ENCODE data around the gene ADGRE1.
A peak's percentile ranks its signal among the peaks of the same experiment; 100 is the strongest.
"Not testable (repeated sequence)": the region's sequence is repeated elsewhere in the genome, so short reads cannot be mapped to it uniquely, and the experiment has no call there.

ADGRE1 gene, protein sequence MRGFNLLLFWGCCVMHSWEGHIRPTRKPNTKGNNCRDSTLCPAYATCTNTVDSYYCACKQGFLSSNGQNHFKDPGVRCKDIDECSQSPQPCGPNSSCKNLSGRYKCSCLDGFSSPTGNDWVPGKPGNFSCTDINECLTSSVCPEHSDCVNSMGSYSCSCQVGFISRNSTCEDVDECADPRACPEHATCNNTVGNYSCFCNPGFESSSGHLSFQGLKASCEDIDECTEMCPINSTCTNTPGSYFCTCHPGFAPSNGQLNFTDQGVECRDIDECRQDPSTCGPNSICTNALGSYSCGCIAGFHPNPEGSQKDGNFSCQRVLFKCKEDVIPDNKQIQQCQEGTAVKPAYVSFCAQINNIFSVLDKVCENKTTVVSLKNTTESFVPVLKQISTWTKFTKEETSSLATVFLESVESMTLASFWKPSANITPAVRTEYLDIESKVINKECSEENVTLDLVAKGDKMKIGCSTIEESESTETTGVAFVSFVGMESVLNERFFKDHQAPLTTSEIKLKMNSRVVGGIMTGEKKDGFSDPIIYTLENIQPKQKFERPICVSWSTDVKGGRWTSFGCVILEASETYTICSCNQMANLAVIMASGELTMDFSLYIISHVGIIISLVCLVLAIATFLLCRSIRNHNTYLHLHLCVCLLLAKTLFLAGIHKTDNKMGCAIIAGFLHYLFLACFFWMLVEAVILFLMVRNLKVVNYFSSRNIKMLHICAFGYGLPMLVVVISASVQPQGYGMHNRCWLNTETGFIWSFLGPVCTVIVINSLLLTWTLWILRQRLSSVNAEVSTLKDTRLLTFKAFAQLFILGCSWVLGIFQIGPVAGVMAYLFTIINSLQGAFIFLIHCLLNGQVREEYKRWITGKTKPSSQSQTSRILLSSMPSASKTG

DNA sequence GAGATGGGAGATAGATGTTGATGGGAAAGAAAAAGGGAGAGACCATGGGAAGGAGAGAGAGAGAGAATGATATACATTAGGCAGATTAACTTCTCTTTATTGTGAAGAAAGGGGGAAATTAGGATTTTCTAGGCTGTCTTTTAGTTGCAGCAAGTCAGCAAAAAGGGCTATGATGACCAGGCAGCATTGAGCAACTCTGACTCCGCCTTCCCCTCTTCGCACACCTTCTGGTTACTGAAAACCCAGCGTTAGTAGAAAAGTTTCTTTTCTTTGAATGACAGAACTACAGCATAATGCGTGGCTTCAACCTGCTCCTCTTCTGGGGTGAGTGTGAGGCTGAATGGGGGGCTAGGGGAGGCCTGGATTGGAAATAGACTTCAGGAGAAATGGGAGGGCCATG is at the start of gene ADGRE1:
Gene ADGRE1, plus strand, starts transcription at position 264 of the 400 bp plus-strand sequence. Its CDS starts 30 bp downstream, at position 294.
- DNase-seq, result no peak

DNA sequence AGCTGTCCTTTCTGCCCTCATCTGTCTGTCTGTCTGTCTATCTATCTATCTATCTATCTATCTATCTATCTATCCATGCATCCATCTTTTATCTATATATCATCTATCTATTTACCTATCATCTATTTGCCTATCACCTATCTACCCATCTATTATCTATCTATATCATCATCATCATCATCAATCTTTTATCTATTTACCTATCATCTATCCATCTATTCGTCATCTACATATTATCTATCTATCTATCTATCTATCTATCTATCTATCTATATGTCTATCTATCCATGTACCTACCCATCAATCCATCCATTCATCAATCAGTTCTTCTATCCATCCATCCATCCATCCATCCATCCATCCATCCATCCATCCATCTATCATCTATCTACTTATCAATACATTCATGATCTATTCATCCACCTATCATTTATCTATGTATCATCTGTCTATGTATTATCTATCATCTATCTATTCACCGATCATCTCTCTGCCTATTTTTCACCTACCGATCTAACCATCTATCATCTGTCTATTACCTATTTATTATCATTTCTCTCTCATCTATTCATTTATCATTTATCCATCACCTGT is 49.2 kb upstream of the ADGRE1 start:
- DNase-seq, result no peak

DNA sequence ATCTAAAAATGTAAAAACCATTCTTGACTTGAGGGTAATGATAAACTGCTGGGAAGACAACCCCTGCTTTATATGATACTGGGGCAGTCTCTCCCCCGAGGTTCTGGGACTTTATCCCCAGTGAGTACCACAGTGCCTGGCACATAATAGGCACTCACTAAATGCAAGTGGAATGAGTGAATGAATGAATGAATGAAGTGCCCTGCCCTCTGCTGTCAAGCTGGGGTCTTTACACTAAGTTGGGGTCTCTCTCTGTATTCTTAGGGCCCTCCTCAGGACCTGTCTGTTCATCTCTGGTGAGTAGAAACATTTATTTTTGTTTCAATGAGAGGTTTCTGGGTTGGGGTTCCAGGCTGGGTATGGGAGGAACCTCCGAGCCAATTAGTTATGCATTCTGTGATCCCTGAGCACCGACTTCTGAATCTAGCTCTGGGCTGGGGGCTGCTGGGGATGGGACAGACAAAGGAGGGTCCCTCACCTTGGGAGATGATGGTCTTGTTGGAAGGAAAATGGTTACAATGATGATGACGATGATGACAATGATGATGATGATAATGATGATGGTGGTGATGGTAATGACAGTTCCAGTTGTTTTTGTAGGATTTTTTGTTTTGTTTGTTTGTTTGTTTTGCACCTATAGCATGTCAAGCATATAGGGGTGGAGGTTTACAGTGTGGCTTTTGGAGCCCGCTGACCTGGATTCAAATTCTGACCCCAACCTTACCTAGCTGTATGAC is 44.3 kb upstream of the ADGRE1 start:
- no peak for DNase-seq

DNA sequence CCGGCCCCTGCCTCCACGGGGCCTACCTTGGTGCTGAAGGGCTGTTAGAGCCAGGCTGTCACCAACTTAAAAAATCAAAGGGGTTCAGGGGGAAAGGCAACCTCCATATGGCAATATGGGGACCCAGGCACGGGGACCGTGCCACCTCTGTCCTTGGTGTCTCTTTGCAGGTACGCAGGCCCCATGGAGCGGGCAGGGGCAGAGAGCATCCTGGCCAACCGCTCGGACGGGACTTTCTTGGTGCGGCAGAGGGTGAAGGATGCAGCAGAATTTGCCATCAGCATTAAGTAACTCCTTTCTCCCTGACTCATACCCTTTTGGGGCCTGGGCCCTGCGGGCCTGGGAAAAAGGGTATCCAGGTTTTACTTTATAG is 39.6 kb upstream of the ADGRE1 start:
- DNase-seq, result no peak

DNA sequence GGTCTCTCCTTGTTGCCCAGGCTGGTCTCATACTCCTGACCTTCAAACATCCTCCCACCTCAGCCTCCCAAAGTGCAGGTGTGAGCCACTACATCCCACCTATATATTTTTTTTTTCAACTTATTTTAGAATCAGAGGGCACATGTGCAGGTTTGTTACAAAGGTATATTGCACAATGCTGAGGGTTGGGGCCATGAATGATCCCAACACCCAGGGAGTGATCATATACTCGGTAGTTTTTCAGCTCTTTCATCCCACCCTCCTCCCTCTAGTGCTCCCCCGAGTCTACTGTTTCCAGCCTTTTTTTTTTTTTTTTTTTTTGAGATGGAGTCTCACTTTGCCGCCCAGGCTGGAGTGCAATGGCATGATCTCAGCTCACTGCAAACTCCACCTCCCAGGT is 38.4 kb upstream of the ADGRE1 start:
- DNase-seq, result no peak

DNA sequence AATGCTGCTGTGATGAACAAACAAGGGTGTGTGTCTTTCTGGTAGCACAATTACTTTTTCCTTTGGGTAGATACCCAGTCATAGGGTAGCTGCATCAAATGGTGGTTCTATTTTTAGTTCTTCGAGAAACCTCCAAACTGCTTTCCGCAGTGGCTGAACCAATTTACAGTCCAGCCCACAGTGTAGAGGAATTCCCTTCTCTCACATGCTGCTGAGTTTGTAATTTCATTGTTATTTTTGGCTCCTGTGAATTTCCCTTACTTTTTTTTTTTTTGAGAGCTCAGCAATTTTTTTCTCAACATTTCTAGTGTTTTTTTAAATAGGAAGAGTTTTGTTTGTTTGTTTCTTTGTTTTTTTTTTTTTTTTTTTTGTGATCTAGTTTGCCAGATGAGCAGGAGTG is 37.5 kb upstream of the ADGRE1 start:
- no peak for DNase-seq

DNA sequence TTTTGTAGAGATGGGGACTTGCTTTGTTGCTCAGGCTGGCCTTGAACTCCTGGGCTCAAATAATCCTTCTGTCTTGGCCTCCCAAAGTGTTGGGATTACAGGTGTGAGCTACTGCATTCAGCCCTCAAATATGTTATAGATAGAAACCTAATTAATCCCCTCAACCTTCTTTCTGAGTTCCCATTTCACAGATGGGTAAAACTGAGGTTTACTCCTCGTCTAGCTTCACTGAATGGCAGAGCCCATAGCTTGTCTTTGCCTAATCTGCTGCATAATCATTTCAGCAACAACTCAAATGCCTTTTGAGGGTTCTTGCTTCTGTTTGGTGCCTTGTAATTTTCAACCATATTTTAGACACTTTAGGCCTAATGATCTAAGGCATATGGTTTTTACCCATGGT is 36.0 kb upstream of the ADGRE1 start:
- DNase-seq, result no peak

DNA sequence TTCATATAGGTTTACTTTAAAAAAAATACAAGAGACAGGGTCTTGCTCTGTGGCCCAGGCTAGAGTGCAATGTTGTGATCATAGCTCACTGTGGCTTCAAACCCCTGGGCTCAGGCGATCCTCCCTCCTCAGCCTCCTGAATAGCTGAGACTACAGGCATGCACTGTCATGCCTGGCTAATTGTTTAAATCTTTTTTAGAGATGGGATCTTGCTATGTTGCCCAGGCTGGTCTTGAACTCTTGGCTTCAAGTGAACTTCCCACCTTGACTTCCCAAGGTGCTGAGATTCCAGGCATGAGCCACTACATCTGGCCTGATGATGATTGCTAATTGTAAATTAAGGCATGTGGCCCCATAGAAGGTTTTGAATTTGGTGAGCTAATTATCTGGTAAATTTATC is 35.4 kb upstream of the ADGRE1 start:
- DNase-seq, result no peak

DNA sequence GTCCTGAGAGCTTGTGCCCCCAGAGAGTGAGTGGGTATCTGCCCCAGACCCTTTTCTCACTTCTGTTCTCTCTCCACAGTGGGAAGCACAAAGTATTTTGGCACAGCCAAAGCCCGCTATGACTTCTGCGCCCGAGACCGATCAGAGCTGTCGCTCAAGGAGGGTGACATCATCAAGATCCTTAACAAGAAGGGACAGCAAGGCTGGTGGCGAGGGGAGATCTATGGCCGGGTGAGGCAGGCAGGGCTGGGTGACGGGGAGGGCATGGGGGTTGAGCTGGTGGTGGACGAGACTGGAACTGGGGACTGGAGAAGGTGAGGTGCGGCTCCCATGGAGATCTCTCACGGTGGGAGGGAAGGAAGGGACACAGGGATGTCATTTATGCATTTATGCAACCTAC is 33.5 kb upstream of the ADGRE1 start:
- no peak for DNase-seq

DNA sequence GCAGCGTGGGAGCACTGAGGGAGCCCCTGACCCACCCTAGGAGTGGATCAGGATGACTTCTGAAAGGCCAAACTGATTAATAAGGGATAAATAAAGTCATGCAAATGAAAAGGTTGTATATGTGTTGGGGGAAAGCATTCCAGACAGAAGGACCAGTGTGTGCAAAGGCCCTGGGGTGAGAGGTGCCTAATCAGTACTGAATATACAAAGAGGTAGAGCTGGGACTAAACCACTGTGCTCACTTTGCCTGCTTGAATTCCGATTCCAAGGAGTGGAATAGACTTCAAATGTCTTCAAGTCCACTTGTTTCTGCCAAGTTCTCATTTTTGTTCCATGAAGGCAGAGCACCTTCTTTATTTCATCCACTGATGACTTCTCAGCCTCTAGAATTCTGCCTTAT is 32.6 kb upstream of the ADGRE1 start:
- no peak for DNase-seq

DNA sequence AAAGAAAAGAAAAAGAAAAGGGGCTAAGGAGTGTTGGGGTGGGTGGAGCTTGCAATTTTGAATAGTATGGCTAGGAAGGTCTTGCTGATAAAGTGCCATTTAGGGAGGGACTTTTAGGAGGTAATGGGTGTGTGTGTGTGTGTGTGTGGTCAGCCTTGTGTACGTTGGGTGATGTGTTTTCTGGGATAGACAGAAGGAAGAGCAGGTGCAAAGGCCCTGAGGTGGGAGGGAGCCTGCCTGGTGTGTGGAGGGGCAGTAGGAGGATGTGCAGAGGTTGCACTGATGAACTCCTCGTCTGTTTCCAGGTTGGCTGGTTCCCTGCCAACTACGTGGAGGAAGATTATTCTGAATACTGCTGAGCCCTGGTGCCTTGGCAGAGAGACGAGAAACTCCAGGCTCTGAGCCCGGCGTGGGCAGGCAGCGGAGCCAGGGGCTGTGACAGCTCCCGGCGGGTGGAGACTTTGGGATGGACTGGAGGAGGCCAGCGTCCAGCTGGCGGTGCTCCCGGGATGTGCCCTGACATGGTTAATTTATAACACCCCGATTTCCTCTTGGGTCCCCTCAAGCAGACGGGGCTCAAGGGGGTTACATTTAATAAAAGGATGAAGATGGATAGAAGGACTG is 30.5 kb upstream of the ADGRE1 start:
- DNase-seq, result no peak

DNA sequence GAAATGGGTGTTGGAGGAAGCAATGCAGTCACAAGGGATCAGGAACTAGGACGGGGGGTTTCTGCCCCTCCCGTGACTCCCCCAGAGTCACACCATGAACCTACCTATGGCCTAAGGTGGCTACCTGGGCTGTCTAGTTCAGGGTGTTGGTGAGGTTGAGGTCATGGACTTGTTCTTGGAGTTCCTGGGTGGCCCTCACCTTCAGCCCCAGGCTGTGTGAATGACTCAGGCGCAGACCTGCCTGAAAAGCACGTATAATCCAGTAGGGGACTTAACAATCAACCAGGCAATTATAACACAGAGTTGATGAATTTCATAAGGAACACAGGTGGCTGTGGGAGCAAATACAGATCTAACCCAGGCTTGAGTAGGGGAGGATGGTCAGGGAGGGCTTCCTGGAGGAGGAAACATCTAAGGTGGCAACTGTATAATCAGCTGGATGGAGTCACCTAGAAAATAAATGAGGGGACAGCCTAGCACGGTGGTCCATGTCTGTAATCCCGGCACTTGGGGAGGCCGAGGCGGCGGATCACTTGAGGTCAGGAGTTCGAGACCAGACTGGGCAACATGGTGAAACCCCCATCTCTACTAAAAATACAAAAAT is 25.6 kb upstream of the ADGRE1 start:
- DNase-seq, result no peak

DNA sequence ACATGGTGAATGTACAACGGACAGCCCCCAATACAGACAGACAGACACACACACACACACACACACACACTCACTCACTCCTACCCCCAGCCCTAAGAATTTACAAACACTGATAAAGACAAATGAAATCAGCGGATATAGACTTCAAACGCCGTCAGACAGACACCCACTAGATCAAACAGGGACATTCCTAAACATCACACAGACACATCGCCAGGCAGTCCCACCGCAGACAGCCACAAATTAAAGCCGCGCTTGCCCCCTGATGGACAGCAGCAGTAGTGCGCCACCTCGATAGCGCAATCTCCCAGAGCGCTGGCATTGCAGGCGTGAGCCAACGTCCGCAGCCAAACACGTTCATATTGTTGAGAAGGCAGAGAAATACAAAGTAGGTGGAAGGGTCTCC is 24.7 kb upstream of the ADGRE1 start:
- DNase-seq, result peak; percentile 18

DNA sequence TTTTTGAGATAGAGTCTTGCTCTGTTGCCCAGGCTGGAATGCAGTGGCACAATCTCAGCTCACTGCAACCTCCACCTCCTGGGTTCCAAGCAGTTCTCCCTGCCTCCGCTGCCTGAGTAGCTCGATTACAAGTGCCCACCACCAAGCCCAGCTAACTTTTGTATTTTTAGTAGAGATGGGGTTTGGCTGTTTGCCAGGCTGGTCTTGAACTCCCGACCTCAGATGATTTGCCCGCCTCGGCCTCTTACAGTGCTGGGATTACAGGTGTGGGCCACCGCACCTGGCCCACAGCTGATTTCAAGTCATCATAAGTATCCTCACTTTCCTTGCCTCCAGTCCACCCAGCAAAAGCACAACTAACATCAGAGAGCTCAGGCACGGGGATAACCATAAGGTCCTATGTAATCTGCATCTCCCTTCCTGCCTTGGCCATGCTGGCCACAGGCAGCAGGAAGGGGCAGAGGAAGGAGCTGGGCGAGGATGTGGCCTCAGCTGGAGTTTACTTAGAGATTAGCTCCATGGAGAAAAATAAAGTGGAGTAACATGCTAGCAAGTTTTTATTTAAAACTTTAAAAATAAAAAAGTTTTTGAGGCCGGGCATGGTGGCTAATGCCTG is 22.9 kb upstream of the ADGRE1 start:
- no peak for DNase-seq

DNA sequence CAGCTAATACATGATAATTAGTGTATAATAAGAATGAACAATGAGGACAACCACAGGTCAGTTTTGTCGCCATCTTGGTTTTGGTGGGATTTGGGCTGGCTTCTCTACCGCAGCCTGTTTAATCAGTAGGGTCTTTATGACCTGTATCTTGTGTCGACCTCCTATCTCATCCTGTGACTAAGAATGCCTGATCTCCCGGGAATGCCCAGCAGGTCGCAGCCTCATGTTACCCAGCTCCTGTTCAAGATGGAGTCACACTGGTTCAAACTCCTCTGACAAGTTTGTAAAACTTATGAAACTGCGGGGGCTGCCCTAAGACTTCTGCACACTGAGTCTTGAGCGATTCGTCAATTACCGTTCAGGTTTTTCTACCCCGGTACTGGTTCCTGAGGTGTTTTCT is 21.5 kb upstream of the ADGRE1 start:
- no peak for DNase-seq

DNA sequence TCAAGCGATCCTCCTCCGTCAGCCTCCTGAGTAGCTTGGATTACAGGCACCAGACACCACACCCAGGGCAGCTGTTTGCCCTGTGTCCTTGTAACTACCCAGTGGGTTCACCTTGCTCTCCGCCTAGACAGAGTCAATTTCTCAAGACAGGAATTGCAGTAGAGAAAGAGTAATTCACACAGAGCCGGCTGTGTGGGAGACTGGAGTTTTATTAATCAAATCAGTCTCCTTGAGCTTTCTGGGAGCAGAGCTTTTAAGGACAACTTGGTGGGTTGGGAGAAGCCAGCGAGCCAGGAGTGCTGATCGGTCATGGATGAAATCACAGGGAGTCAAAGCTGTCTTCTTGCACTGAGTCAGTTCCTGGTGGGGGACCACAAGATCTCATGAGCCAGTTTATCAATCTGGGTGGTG is 20.6 kb upstream of the ADGRE1 start:
- DNase-seq, result no peak

DNA sequence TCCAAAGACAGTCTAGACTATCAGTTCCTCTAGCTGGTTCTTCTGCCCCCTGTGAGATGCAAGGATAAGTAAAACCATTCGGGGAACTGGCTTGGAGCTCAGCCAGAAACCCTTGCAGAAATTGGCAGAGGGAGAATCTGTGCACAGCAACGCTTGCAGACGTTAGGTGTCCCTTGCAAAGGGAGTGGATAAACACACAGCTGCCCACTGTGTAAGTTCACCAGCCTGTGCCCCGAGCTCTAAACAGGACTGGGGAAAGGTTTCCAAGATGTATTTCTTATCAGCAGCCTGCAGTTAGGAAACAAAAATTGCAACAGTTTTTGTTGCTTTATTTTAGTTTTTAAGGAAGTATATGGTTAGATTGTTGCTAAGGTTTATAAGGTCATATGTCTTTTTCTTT is 19.0 kb upstream of the ADGRE1 start:
- DNase-seq, result no peak

DNA sequence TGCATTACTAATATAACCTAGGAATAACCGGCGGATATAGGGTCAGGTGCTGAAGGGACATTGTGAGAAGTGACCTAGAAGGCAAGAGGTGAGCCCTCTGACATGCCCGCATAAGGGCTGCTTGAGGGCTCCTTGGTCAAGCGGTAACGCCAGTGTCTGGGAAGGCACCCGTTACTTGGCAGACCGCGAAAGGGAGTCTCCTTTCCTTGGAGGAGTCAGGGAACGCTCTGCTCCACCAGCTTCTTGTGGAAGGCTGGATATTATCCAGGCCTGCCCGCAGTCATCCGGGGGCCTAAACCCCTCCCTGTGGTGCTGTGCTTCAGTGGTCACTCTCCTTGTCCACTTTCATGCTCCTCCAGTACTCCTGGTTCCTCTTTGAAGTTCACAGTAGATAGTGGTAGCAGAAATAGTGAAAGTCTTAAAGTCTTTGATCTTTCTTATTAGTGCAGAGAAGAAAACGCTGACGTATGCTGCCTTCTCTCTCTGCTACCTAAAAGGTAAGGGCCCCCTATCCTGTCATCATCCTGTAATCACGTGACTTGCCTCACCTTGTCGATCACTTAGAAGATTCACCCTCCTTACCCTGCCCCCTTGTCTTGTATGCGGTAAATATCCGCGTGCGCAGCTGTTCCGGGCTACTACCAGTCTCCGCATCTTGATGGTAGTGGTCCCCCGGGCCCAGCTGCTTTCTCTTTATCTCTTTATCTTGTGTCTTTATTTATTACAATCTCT is 18.1 kb upstream of the ADGRE1 start:
- DNase-seq, result not testable (repeated sequence)

DNA sequence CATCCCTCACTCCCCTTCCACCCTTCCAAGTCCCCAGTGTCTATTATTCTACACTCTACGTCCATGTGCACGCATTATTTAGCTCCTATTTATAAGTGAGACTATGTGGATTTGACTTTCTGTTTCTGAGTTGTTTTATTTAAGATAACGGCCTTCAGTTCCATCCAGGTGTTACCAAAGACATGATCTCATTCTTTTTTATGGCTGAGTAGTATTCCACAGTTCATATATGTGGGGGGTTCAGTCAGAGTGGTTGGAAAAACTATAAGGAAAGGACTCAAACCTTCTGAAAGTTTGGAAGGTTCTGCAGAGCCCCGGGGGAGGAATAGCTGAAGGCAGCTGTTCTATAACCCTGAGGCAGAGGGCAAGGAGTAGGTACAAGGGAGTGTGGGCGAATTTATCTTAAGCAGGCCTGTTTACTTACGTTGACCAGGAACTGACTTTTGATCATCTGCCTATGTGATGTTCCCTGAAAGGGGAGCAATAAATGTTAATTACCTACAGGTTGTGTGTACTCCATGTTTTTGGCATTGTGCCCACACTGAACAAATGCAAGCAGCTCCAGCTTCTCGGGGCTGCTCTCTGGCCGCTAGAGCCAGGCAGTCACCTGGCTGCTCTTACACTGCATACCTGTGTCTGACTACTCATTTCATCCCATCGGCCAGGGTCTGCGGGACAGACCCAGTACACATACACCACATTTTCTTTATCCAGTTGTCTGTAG is 13.5 kb upstream of the ADGRE1 start:
- DNase-seq, result no peak

DNA sequence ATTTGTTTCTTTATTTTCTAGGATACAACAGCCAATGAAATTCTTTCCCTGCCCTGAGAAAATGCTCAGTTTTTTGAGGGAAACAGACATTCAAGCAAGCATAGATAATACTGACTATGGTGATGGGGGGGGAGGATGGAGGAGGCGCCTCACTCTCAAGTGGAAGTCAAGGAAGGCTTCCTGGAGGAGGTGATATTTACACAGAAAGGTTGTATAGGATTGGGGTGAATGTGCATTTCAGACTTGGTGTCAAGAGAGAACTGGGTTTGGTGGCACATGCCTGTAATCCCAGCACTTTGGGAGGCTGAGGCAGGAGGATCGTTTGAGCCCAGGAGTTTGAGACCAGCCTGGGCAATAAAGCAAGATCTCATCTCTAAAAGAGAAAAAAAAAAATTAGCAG is 12.2 kb upstream of the ADGRE1 start:
- DNase-seq, result no peak

Data from NCI-H774 (cell line).